Measurements from ENCODE around the gene RAPGEF2. TPM values are rescaled to one million over a fixed set of nuclear protein-coding genes. Genes with fewer than 3 reads are reported as not detected.
"Not testable (repeated sequence)": the region's sequence is repeated elsewhere in the genome, so short reads cannot be mapped to it uniquely, and the experiment has no call there.

The RAPGEF2 gene
- total RNA-seq, 2 experiments from 2014 or later: 17.3 to 23.4 TPM

- Mint-ChIP-seq H3K36me3 (peaks cover 6% of the 10 kb centered on the region), H3K4me3 (no peak overlapping the region), H3K9me3 (ENCODE audit: low read depth) (peaks cover 2% of the 10 kb centered on the region), H3K27me3 (no peaks in the 10 kb centered on the region), H3K4me1 (peaks cover 14% of the 10 kb centered on the region), H3K27ac (no peak overlapping the region)
- DNase-seq (no peak), ATAC-seq (no peak)
- CTCF ChIA-PET: no interaction called here
These were observed 133.0 kb downstream of the RAPGEF2 start for GRCh38 chr4:159235779-159236368.

- DNase-seq (no peak), ATAC-seq (no peak)
- Mint-ChIP-seq H3K4me1 (peaks cover 7% of the 10 kb centered on the region), H3K27me3 (no peaks in the 10 kb centered on the region), H3K9me3 (ENCODE audit: low read depth) (no peaks in the 10 kb centered on the region), H3K4me3 (no peak overlapping the region), H3K36me3 (peaks cover 6% of the 10 kb centered on the region), H3K27ac (no peak overlapping the region)
- CTCF ChIA-PET: no interaction called here
These were observed 135.1 kb downstream of the RAPGEF2 start for GRCh38 chr4:159237975-159238374.

- H3K4me3 Mint-ChIP-seq: no peak overlapping the region
- no peaks in the 10 kb centered on the region for H3K27me3 Mint-ChIP-seq
- DNase-seq: no peak
- H3K36me3 Mint-ChIP-seq: peaks cover 5% of the 10 kb centered on the region
- ATAC-seq: no peak
- no peak overlapping the region for H3K27ac Mint-ChIP-seq
- CTCF ChIA-PET: interaction anchor here (1.0 kb wide), 1 partner anchor 53 kb away, joined by 3 read pairs; no protein-coding TSS in a partner anchor
- H3K4me1 Mint-ChIP-seq: peaks cover 5% of the 10 kb centered on the region
- no peaks in the 10 kb centered on the region for H3K9me3 Mint-ChIP-seq (ENCODE audit: low read depth)
These were observed 135.8 kb downstream of the RAPGEF2 start for GRCh38 chr4:159238631-159239030.

GRCh38 chr4:159239629-159240028, 136.8 kb downstream of the RAPGEF2 start:
- Mint-ChIP-seq H3K9me3 (ENCODE audit: low read depth) (no peaks in the 10 kb centered on the region), H3K27me3 (no peaks in the 10 kb centered on the region)
- CTCF ChIA-PET: interaction anchor here (0.6 kb wide), 1 partner anchor 28 kb away, joined by 3 read pairs; no protein-coding TSS in a partner anchor

GRCh38 chr4:159240046-159240445, 137.2 kb downstream of the RAPGEF2 start:
- CTCF ChIA-PET: interaction anchor here (0.6 kb wide), 1 partner anchor 28 kb away, joined by 3 read pairs; no protein-coding TSS in a partner anchor
- ATAC-seq: no peak

More at GRCh38 chr4:159239629-159240028, 136.8 kb downstream of the RAPGEF2 start:
- Mint-ChIP-seq H3K36me3 (peaks cover 5% of the 10 kb centered on the region), H3K4me3 (no peak overlapping the region), H3K27ac (no peak overlapping the region), H3K4me1 (peaks cover 5% of the 10 kb centered on the region)
- no peak for DNase-seq
- no peak for ATAC-seq

GRCh38 chr4:159240687-159241086, 137.8 kb downstream of the RAPGEF2 start:
- no peak overlapping the region for H3K4me3 Mint-ChIP-seq
- no peak for ATAC-seq

More at GRCh38 chr4:159240046-159240445, 137.2 kb downstream of the RAPGEF2 start:
- no peaks in the 10 kb centered on the region for H3K27me3 Mint-ChIP-seq
- H3K27ac Mint-ChIP-seq: no peak overlapping the region
- H3K4me3 Mint-ChIP-seq: no peak overlapping the region
- DNase-seq: no peak
- peaks cover 5% of the 10 kb centered on the region for H3K4me1 Mint-ChIP-seq
- no peaks in the 10 kb centered on the region for H3K9me3 Mint-ChIP-seq (ENCODE audit: low read depth)
- H3K36me3 Mint-ChIP-seq: peaks cover 5% of the 10 kb centered on the region

GRCh38 chr4:159242427-159242826, 139.5 kb downstream of the RAPGEF2 start:
- peaks cover 5% of the 10 kb centered on the region for H3K4me1 Mint-ChIP-seq
- ATAC-seq: no peak
- no peaks in the 10 kb centered on the region for H3K9me3 Mint-ChIP-seq (ENCODE audit: low read depth)
- H3K36me3 Mint-ChIP-seq: peaks cover 7% of the 10 kb centered on the region
- no peak overlapping the region for H3K4me3 Mint-ChIP-seq
- no peaks in the 10 kb centered on the region for H3K27me3 Mint-ChIP-seq
- no peak for DNase-seq
- CTCF ChIA-PET: no interaction called here
- no peak overlapping the region for H3K27ac Mint-ChIP-seq

More at GRCh38 chr4:159240687-159241086, 137.8 kb downstream of the RAPGEF2 start:
- no peak for DNase-seq
- peaks cover 5% of the 10 kb centered on the region for H3K4me1 Mint-ChIP-seq
- H3K9me3 Mint-ChIP-seq (ENCODE audit: low read depth): no peaks in the 10 kb centered on the region
- H3K36me3 Mint-ChIP-seq: peaks cover 5% of the 10 kb centered on the region
- CTCF ChIA-PET: no interaction called here
- H3K27ac Mint-ChIP-seq: no peak overlapping the region
- no peaks in the 10 kb centered on the region for H3K27me3 Mint-ChIP-seq

- Mint-ChIP-seq H3K36me3 (peaks cover 17% of the 10 kb centered on the region), H3K9me3 (ENCODE audit: low read depth) (peaks cover 7% of the 10 kb centered on the region), H3K4me1 (peaks cover 10% of the 10 kb centered on the region), H3K27ac (no peak overlapping the region), H3K4me3 (no peak overlapping the region), H3K27me3 (no peaks in the 10 kb centered on the region)
- ATAC-seq (no peak), DNase-seq (no peak)
- CTCF ChIA-PET: no interaction called here
These were observed 145.7 kb downstream of the RAPGEF2 start for GRCh38 chr4:159248384-159249178.

GRCh38 chr4:159250751-159251325, 148.0 kb downstream of the RAPGEF2 start:
- CTCF ChIA-PET: no interaction called here
- peaks cover 17% of the 10 kb centered on the region for H3K36me3 Mint-ChIP-seq
- H3K9me3 Mint-ChIP-seq (ENCODE audit: low read depth): peaks cover 7% of the 10 kb centered on the region
- ATAC-seq (no peak), DNase-seq (no peak)
- H3K27me3 Mint-ChIP-seq: no peaks in the 10 kb centered on the region
- no peak overlapping the region for H3K4me3 Mint-ChIP-seq
- H3K4me1 Mint-ChIP-seq: peaks cover 10% of the 10 kb centered on the region
- no peak overlapping the region for H3K27ac Mint-ChIP-seq

- DNase-seq; ATAC-seq; CTCF ChIA-PET; H3K9me3 Mint-ChIP-seq (ENCODE audit: low read depth); H3K27me3 Mint-ChIP-seq; H3K4me3 Mint-ChIP-seq: not testable (repeated sequence)
- H3K36me3 Mint-ChIP-seq: peaks cover 19% of the 10 kb centered on the region
- peak overlapping the region; percentile 64 for H3K27ac Mint-ChIP-seq
- peaks cover 10% of the 10 kb centered on the region for H3K4me1 Mint-ChIP-seq
These were observed 148.7 kb downstream of the RAPGEF2 start for GRCh38 chr4:159251580-159251979.

- CTCF ChIA-PET: no interaction called here
- Mint-ChIP-seq H3K27ac (no peak overlapping the region), H3K4me3 (no peak overlapping the region), H3K27me3 (no peaks in the 10 kb centered on the region), H3K9me3 (ENCODE audit: low read depth) (peaks cover 7% of the 10 kb centered on the region), H3K36me3 (peaks cover 17% of the 10 kb centered on the region), H3K4me1 (peaks cover 10% of the 10 kb centered on the region)
- DNase-seq (no peak), ATAC-seq (no peak)
These were observed 149.6 kb downstream of the RAPGEF2 start for GRCh38 chr4:159252491-159252890.

GRCh38 chr4:159256037-159256436, 153.2 kb downstream of the RAPGEF2 start:
- peaks cover 7% of the 10 kb centered on the region for H3K9me3 Mint-ChIP-seq (ENCODE audit: low read depth)
- peaks cover 5% of the 10 kb centered on the region for H3K4me1 Mint-ChIP-seq
- ATAC-seq (no peak), DNase-seq (no peak)
- H3K4me3 Mint-ChIP-seq: no peak overlapping the region
- H3K27me3 Mint-ChIP-seq: no peaks in the 10 kb centered on the region
- H3K27ac Mint-ChIP-seq: no peak overlapping the region
- CTCF ChIA-PET: no interaction called here
- H3K36me3 Mint-ChIP-seq: peaks cover 14% of the 10 kb centered on the region

- CTCF ChIA-PET: no interaction called here
- H3K4me3 Mint-ChIP-seq: no peak overlapping the region
- DNase-seq: no peak
- no peak overlapping the region for H3K27ac Mint-ChIP-seq
- no peak for ATAC-seq
- no peaks in the 10 kb centered on the region for H3K27me3 Mint-ChIP-seq
- H3K36me3 Mint-ChIP-seq: peaks cover 5% of the 10 kb centered on the region
- no peaks in the 10 kb centered on the region for H3K9me3 Mint-ChIP-seq (ENCODE audit: low read depth)
- no peaks in the 10 kb centered on the region for H3K4me1 Mint-ChIP-seq
These were observed 156.1 kb downstream of the RAPGEF2 start for GRCh38 chr4:159258889-159259560.
